Tibial nerve (tissue), 4 donors: ENCODE results near the gene RNPC3. TPM values are rescaled to one million over a fixed set of nuclear protein-coding genes. Genes with fewer than 3 reads are reported as not detected.
A peak's percentile ranks its signal among the peaks of the same experiment; 100 is the strongest.

ENCODE experiments used
- DNase-seq, 2 donors: peaks; one replicate each; pipeline ENCODE4 v3.0.0-alpha.2; 2019; ENCODE audit warnings: low spot score in 2 of 2
- H3K27ac ChIP-seq, 4 donors: fragments of 200-600 bp; sonication (generic) in 3 of 4; one replicate each; pipeline ENCODE4 v1.5.1; 2017 to 2019; ENCODE audit warnings: mild to moderate bottlenecking in 1 of 4
- H3K27me3 ChIP-seq, 2 donors: fragments of 200-600 bp; sonication (generic) in 1 of 2; one replicate each; pipeline versions ENCODE4 v1.5.1 to v1.6.0; 2017 to 2019
- H3K36me3 ChIP-seq, 3 donors: fragments of 200-600 bp; sonication (generic); one replicate each; pipeline ENCODE4 v1.5.1; 2018 to 2019
- H3K4me1 ChIP-seq, 4 donors: fragments of 200-600 bp; sonication (generic) in 3 of 4; one replicate each; pipeline ENCODE4 v1.5.1; 2017 to 2019
- H3K4me3 ChIP-seq, 4 donors: fragments of 200-600 bp; sonication (generic) in 3 of 4; one replicate each; pipeline ENCODE4 v1.5.1; 2017 to 2019; ENCODE audit warnings: mild to moderate bottlenecking in 1 of 4, moderate library complexity in 1 of 4
- H3K9me3 ChIP-seq, 4 donors: fragments of 200-600 bp; sonication (generic) in 3 of 4; one replicate each; pipeline ENCODE4 v1.5.1; 2017 to 2019
- EP300 ChIP-seq, 2 donors: sonication (generic); formaldehyde crosslinking; IDR thresholded peaks; one replicate each; pipeline ENCODE4 v1.6.1; 2017; ENCODE audit warnings: antibody characterized with exemption in 2 of 2, mild to moderate bottlenecking in 1 of 2
- POLR2A ChIP-seq, 2 donors: fragments of 450-650 bp; IDR thresholded peaks; one replicate each; pipeline ENCODE4 v1.6.1; 2017; ENCODE audit warnings: antibody characterized with exemption in 2 of 2, mild to moderate bottlenecking in 2 of 2, moderate library complexity in 2 of 2
- WGBS, 2 donors: methylation state at CpG; one replicate each; pipeline ENCODE4 v1.1.5; 2018; 5-methylcytosine and 5-hydroxymethylcytosine counted together
- total RNA-seq, 4 donors: library from RNA; depleted of rRNA; stranded (reverse); fragments of >200 nt; gene quantifications; one replicate each; pipeline ENCODE4 v1.1.0, GENCODE V29; 2016
- TF ChIP-seq, protein P1 (sequence below), 5 experiments: fragments of 200-600 bp in 3 of 5; fragments of 450-650 bp in 2 of 5; sonication (generic) in 3 of 5; IDR thresholded peaks; one replicate each; pipeline ENCODE4 v1.5.1; 2016 to 2019; ENCODE audit warnings: antibody characterized with exemption in 5 of 5, mild to moderate bottlenecking in 3 of 5, moderate library complexity in 2 of 5

The RNPC3 gene
- total RNA-seq, 4 donors from 2014 or later = 50.1 to 87.4 (median 81.2) TPM

DNA sequence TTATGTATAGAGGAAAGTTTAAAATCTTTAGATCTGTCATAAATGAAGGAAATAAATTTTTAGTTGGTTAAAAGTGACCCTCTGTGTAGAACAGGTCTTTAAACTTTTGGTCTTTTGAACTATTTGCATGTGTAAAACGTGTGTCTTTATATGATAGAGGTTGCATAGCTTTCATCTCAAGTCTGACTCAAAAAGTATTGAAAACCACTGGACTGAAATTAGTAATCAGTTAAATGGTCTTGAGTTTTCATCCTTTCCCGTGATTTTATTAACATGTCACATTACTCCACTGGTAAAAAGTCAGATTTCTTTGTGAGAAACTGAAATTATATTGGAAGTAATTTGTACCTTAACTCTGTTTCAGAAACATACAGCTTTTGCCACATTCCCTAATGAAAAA, 1.8 kb downstream of the RNPC3 start:
- peak overlapping the region in 3 of 4 donors; percentile 67 to 88 (median 82) for H3K4me3 ChIP-seq
- H3K27me3 ChIP-seq = no peaks in the 10 kb centered on the region
- WGBS, 2 donors = 58 to 68% methylated on average over 2 of the region's 2 CpGs
- no peak for DNase-seq
- H3K9me3 ChIP-seq = no peaks in the 10 kb centered on the region
- no peak for TF ChIP-seq EP300 (IDR thresholded peaks at IDR 0.05)
- peaks cover 0 to 21% (median 0%) of the 10 kb centered on the region in 3 donors for H3K36me3 ChIP-seq
- no peak overlapping the region for H3K27ac ChIP-seq
- H3K4me1 ChIP-seq = peaks cover 0 to 53% (median 20%) of the 10 kb centered on the region in 4 donors

DNA sequence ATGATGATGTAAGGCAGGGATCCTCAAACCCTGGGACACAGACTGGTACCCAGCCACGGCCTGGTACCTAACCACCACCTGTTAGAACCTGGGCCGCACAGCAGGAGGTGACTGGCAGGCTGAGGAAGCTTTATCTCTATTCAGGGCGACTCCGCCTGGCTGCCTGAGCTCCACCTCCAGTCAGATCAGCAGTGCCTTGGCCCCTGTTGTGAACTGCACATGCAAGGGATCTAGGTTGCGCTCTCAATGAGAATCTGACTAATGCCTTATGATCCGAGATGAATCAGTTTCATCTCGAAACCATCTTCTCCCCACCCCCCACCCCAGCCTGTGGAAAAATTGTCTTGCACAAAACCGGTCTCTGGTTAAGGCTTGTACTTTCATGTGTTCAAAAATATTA, 4.2 kb downstream of the RNPC3 start:
- H3K36me3 ChIP-seq = peaks cover 0 to 21% (median 0%) of the 10 kb centered on the region in 3 donors
- DNase-seq = no peak
- no peak overlapping the region for H3K4me3 ChIP-seq
- H3K4me1 ChIP-seq = peaks cover 0 to 68% (median 23%) of the 10 kb centered on the region in 4 donors
- no peak overlapping the region for H3K27ac ChIP-seq
- no peak for TF ChIP-seq EP300 (IDR thresholded peaks at IDR 0.05)
- TF ChIP-seq POLR2A (IDR thresholded peaks at IDR 0.05) = no peak
- TF ChIP-seq, protein P1, sequence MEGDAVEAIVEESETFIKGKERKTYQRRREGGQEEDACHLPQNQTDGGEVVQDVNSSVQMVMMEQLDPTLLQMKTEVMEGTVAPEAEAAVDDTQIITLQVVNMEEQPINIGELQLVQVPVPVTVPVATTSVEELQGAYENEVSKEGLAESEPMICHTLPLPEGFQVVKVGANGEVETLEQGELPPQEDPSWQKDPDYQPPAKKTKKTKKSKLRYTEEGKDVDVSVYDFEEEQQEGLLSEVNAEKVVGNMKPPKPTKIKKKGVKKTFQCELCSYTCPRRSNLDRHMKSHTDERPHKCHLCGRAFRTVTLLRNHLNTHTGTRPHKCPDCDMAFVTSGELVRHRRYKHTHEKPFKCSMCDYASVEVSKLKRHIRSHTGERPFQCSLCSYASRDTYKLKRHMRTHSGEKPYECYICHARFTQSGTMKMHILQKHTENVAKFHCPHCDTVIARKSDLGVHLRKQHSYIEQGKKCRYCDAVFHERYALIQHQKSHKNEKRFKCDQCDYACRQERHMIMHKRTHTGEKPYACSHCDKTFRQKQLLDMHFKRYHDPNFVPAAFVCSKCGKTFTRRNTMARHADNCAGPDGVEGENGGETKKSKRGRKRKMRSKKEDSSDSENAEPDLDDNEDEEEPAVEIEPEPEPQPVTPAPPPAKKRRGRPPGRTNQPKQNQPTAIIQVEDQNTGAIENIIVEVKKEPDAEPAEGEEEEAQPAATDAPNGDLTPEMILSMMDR (IDR thresholded peaks at IDR 0.05) = no peak
- H3K27me3 ChIP-seq = no peaks in the 10 kb centered on the region
- WGBS, 2 donors = 84 to 89% methylated on average over 8 of the region's 8 CpGs
- no peaks in the 10 kb centered on the region for H3K9me3 ChIP-seq

DNA sequence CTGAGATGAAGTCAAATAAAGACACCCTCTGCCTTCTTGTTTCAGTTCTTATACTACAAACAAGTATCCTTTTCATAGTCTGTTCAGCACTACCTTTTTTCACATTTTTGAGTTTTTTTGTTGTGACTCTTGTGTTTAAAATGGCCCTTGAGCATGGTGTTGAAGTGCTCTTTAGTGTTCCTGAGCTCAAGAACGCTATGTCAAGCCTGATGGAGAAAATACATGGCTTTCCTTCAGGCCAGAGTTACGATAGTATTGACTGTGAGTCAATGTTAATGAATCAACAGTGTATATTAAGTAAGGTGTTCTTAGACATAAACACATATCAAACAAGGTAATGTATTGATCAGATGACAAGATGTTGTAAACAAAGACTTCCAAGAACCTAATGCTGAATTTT, 12.7 kb downstream of the RNPC3 start:
- Histone ChIP-seq H3K36me3 (peaks cover 0 to 74% (median 42%) of the 10 kb centered on the region in 3 donors), H3K27me3 (no peaks in the 10 kb centered on the region), H3K4me3 (no peak overlapping the region), H3K4me1 (peaks cover 0 to 9% (median 3%) of the 10 kb centered on the region in 4 donors), H3K27ac (no peak overlapping the region), H3K9me3 (no peaks in the 10 kb centered on the region)
- WGBS, 2 donors = 98 to 99% methylated on average over 2 of the region's 2 CpGs
- DNase-seq = no peak
- TF ChIP-seq POLR2A (IDR thresholded peaks at IDR 0.05) (no peak), EP300 (IDR thresholded peaks at IDR 0.05) (no peak)
- TF ChIP-seq, protein P1 (IDR thresholded peaks at IDR 0.05) = no peak

DNA sequence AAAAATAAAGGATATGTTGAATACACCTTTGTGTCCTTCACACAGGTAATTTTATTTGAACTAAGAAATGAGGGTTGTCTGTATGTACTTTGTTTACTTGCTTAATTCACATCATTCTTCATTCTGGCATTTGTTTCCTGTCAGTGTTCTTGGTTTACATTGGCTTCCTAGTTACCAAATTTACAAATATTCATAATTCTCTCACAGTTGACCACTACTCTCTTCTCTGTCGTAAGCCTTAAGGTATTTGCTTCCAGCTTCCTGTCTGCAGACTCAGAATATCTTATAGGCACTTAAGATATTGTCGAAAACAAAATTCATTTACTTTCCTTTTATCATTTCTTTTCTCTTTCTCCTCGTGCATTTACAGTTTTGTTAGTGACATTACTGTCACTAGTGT, 15.9 kb downstream of the RNPC3 start:
- H3K4me3 ChIP-seq = no peak overlapping the region
- no peaks in the 10 kb centered on the region for H3K4me1 ChIP-seq
- peaks cover 0 to 81% (median 44%) of the 10 kb centered on the region in 3 donors for H3K36me3 ChIP-seq
- no peak for DNase-seq
- no peaks in the 10 kb centered on the region for H3K9me3 ChIP-seq
- H3K27ac ChIP-seq = no peak overlapping the region
- H3K27me3 ChIP-seq = no peaks in the 10 kb centered on the region
- WGBS, 2 donors = 92 to 98% methylated on average over 3 of the region's 3 CpGs
- TF ChIP-seq, protein P1 (IDR thresholded peaks at IDR 0.05) = no peak
- TF ChIP-seq POLR2A (IDR thresholded peaks at IDR 0.05) (no peak), EP300 (IDR thresholded peaks at IDR 0.05) (no peak)

DNA sequence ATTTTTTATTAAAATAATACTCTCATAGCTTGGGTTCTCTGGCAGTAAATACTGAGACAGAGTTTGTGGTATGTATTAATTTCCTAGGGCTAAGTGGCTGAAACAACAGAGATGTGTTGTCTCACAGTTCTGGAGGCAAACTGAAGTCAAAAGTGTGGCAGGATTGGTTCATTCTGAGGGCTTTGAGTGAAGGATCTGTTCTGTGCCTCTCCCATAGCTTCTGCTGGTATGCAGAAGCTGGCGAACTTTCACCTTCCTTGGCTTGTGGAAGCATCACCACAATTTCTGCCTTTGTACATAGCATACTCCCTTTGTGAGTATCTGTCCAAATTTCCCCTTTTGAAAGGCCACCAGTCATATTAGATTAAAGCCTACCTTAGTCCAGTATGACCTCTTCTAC, 21.0 kb downstream of the RNPC3 start:
- Histone ChIP-seq H3K27me3 (no peaks in the 10 kb centered on the region), H3K36me3 (peaks cover 0 to 81% (median 13%) of the 10 kb centered on the region in 3 donors), H3K9me3 (no peaks in the 10 kb centered on the region), H3K4me1 (no peaks in the 10 kb centered on the region), H3K27ac (no peak overlapping the region), H3K4me3 (no peak overlapping the region)
- TF ChIP-seq, protein P1 (IDR thresholded peaks at IDR 0.05) = no peak
- TF ChIP-seq POLR2A (IDR thresholded peaks at IDR 0.05) (no peak), EP300 (IDR thresholded peaks at IDR 0.05) (no peak)
- no peak for DNase-seq
- WGBS, 2 donors = 68 to 86% methylated on average over 1 of the region's 1 CpG

DNA sequence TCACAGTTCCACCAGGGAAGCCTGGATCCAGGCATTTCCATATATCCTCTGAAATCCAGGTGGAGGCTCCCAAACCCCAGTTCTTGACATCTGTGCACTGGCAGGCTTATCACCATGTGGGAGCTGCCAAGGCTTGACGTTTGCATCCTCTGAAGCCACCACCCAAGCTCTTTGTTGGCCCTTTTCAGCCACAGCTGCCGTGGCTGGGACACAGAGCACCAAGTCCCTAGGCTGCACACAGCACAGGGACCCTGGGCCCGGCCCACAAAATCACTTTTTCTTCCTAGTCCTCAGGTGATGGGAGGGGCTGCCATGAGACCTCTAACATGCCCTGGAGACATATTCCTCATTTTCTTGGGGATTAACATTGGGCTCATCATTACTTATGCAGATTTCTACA, 22.3 kb downstream of the RNPC3 start:
- no peak for DNase-seq
- H3K9me3 ChIP-seq = no peaks in the 10 kb centered on the region
- TF ChIP-seq, protein P1 (IDR thresholded peaks at IDR 0.05) = no peak
- no peaks in the 10 kb centered on the region for H3K4me1 ChIP-seq
- 86 to 100% methylated on average over 3 of the region's 3 CpGs for WGBS, 2 donors
- no peak overlapping the region for H3K4me3 ChIP-seq
- H3K27ac ChIP-seq = no peak overlapping the region
- no peaks in the 10 kb centered on the region for H3K27me3 ChIP-seq
- H3K36me3 ChIP-seq = peaks cover 2 to 82% (median 19%) of the 10 kb centered on the region in 3 donors
